HG03045 (cell line): ENCODE results near the gene NPR1.
"Not testable (repeated sequence)": the region's sequence is repeated elsewhere in the genome, so short reads cannot be mapped to it uniquely, and the experiment has no call there.

Experiments
- ATAC-seq: cut with Tn5 transposase; IDR thresholded peaks from one replicate; pipeline ENCODE4 v1.9.1; 2021; ENCODE audit warnings: mild to moderate bottlenecking, moderate library complexity; ENCODE audit not compliant: unreplicated experiment

The NPR1 gene

GRCh38 chr1:153723687-153724086 is 45.2 kb downstream of the NPR1 start:
- ATAC-seq: no peak

- not testable (repeated sequence) for ATAC-seq
Observed at GRCh38 chr1:153724634-153725033, 46.1 kb downstream of the NPR1 start.

GRCh38 chr1:153727463-153728304 is 49.2 kb downstream of the NPR1 start, which contains the start of gene INTS3:
Gene INTS3, plus strand, starts transcription at chr1:153728050. Its CDS starts 585 bp downstream, at chr1:153728635.
- peak; percentile 96 for ATAC-seq

- no peak for ATAC-seq
Observed at GRCh38 chr1:153728305-153729066, 50.0 kb downstream of the NPR1 start.

GRCh38 chr1:153730468-153730988 is 52.0 kb downstream of the NPR1 start:
- no peak for ATAC-seq

GRCh38 chr1:153733970-153734369 is 55.5 kb downstream of the NPR1 start:
- no peak for ATAC-seq

GRCh38 chr1:153734396-153735089 is 56.1 kb downstream of the NPR1 start:
- peak; percentile 31 for ATAC-seq

- no peak for ATAC-seq
Observed at GRCh38 chr1:153735090-153735420, 56.6 kb downstream of the NPR1 start.

- ATAC-seq: no peak
Observed at GRCh38 chr1:153741986-153742385, 63.5 kb downstream of the NPR1 start.

- ATAC-seq: peak; percentile 50
Observed at GRCh38 chr1:153742411-153743142, 64.1 kb downstream of the NPR1 start.
